ENCODE results near the gene ZSCAN1.

The ZSCAN1 gene

DNA sequence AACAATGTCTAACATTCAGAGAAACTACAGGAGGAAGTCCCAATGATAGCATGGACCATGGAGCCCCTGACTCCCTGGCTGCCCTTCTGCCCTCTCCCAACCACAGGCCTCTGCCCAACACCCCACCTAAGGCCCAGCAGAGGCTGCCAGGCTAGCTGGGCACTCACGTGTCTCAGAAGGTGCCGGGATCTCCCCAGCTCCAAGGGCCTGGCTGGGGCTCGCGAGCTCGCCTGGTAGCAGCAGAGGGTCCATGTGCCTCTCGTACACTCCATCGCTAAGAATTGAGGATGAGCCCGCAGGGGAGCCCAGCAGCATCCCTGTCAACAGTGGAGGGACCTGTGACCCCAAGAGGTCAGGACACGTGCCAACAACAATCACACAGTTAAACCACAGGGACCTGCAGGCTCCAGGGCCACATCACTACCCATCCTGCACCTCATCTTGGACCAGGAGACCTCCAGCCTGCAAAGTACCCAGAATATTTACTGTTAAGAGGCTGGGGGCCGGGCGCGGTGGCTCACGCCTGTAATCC lies 54.8 kb downstream of the ZSCAN1 start:
- DNase-seq (ENCODE audit: low read depth): no peak
- H3K4me3 ChIP-seq (ENCODE audit: low read depth, low read length): no peak overlapping the region
- TF ChIP-seq CTCF (IDR thresholded peaks at IDR 0.05; ENCODE audit: low read depth, low read length, missing control alignments): no peak
- in situ Hi-C loops (cut with HindIII; ENCODE audit: low sequenced_read_pairs): no loop called here

DNA sequence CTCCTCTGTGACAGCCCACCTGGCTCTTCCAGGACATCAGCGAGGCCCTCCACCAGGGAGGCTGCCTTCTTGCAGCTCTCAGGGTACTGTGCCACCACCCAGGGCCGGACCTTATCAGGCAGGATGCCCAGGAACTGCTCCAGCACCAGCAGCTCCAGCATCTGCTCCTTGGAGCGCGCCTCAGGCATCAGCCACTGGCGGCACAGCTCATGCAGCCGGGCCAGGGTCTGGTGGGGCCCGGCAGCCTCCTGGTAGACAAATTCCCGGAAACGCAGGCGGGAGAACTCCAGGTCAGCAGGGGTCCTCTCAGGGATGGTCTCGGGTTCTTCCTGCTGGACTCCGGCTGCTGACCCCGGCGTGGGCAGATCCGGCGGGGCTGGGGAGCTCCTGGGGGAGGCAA lies 56.0 kb downstream of the ZSCAN1 start:
- H3K4me3 ChIP-seq (ENCODE audit: low read depth, low read length): no peak overlapping the region
- in situ Hi-C loops (cut with HindIII; ENCODE audit: low sequenced_read_pairs): no loop called here
- TF ChIP-seq CTCF (IDR thresholded peaks at IDR 0.05; ENCODE audit: low read depth, low read length, missing control alignments): no peak
- no peak for DNase-seq (ENCODE audit: low read depth)

DNA sequence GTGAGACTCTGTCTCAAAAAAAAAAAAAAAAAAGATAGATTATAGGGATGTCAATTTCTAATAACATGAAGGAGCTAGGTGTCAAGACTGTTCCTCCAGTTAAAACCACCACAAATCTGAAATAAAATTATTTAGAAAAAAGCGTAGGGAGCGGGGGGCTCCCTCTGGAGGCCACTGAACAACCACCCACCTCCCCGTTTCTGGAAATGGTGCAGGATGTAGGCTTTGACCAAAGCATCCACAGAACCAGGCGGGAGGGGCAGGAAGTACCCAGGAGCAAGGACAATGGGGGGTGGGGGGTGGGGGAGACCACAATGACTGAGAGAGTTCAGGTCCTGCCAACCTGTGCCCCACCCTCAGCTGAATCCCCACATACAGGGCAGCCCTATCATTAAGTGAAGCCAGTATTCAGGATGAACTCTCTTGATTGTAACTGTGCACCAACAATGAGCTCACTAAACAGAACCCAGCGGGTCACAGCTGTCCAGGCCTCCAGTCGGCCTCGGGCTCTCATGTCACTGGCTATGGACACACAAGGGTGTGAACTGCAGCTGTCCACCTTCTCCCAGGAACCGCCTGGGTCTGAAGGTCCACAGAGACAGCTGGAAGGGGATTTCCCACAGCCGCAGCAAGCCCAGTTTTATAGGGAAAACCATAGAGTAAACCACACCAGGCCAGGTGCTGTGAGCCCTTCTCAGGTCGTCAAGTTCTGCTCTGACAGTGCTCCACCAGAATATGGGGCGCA lies 57.6 kb downstream of the ZSCAN1 start:
- no peak for DNase-seq (ENCODE audit: low read depth)
- no peak overlapping the region for H3K4me3 ChIP-seq (ENCODE audit: low read depth, low read length)
- in situ Hi-C loops (cut with HindIII; ENCODE audit: low sequenced_read_pairs): no loop called here
- no peak for TF ChIP-seq CTCF (IDR thresholded peaks at IDR 0.05; ENCODE audit: low read depth, low read length, missing control alignments)

GRCh38 chr19:58093071-58093470 lies 59.2 kb downstream of the ZSCAN1 start:
- in situ Hi-C loops (cut with HindIII; ENCODE audit: low sequenced_read_pairs): no loop called here
- TF ChIP-seq CTCF (IDR thresholded peaks at IDR 0.05; ENCODE audit: low read depth, low read length, missing control alignments): no peak
- no peak overlapping the region for H3K4me3 ChIP-seq (ENCODE audit: low read depth, low read length)
- no peak for DNase-seq (ENCODE audit: low read depth)

DNA sequence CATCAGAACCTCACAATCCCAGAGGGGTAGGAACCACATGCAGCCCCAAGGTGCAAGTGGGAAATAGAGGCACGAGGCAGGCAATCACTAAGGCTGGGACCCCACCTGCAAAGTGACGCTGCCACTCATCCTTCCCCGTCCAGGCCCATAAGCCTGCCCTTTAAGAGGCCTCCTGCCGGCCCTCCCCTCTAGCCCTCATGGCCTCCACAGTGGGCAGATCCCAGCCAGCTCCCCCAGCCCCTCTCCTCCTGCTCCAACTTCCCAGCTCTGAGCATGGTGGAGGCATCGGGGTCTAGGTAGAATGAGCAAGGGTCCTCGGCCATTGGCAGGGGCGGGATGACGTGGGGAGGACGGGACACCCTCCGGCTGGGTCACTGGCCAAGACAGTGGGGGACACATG lies 61.5 kb downstream of the ZSCAN1 start:
- in situ Hi-C loops (cut with HindIII; ENCODE audit: low sequenced_read_pairs): no loop called here
- H3K4me3 ChIP-seq (ENCODE audit: low read depth, low read length): no peak overlapping the region
- TF ChIP-seq CTCF (IDR thresholded peaks at IDR 0.05; ENCODE audit: low read depth, low read length, missing control alignments): no peak
- no peak for DNase-seq (ENCODE audit: low read depth)

DNA sequence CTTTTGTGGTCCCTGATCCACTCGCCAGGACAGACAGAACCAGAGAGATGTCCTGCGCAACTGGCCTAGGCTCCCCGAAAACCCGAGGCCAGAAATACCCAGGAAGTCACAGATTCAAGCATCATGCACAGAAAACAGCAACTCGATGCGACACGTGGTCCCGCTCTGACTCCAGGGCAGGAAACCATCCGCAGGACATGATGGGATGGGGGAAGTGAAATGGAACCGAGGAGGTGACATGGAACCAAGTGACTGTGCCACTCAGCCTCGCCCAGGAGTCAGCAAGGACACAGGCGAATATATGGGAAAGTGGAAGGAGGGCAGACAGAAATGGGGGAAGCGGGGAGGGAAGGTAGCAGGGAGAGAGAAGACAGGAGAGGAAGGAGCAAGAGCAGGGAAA lies 63.1 kb downstream of the ZSCAN1 start:
- DNase-seq (ENCODE audit: low read depth): no peak
- no peak for TF ChIP-seq CTCF (IDR thresholded peaks at IDR 0.05; ENCODE audit: low read depth, low read length, missing control alignments)
- H3K4me3 ChIP-seq (ENCODE audit: low read depth, low read length): peak overlapping the region; percentile 96
- in situ Hi-C loops (cut with HindIII; ENCODE audit: low sequenced_read_pairs): no loop called here

Data from astrocyte of the cerebellum (primary cell).